ENCODE measurements around the gene PRSS50.

- no peak for TF ChIP-seq CTCF (IDR thresholded peaks at IDR 0.05; ENCODE audit: low read depth, low read length, poor library complexity, severe bottlenecking)
- no peak for TF ChIP-seq EZH2phosphoT487 (IDR thresholded peaks at IDR 0.05; ENCODE audit: borderline replicate concordance, low read length)
These were observed 23.8 kb downstream of the PRSS50 start for GRCh38 chr3:46693892-46694226.
